ENCODE results near the gene ADGRV1. TPM values are rescaled to one million over a fixed set of nuclear protein-coding genes. Genes with fewer than 3 reads are reported as not detected.

Gene ADGRV1
- total and polyA plus RNA-seq, 9 of the 15 experiments (the other 6 are each of a cell fraction or from before 2014, with no cell fraction given): 21.7 to 156 (median 58.2) TPM

DNA sequence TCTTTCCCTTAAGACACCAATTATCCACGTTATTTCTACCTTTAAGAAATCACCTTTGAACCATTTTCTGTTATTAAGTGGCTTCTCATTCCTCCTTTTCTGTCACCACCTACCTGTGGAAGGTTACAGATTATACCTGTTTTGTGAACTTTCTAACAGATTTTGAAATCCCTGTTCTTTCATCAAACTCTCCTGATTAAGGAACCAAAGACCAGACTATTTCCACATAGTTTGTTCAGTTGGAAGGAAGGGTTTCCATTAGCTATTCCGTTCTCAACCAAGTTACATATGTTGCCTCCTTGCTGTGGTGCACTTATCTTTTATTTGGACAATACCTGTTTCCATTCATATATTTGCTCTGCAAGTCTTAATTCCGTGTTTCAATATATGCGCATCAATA is 343.6 kb downstream of the ADGRV1 start:
- no peak for ATAC-seq
- CTCF ChIA-PET (ENCODE audit: low intra/inter-chr PET ratio): no interaction called here
- TF ChIP-seq PURB (CRISPR knock-in tag; IDR thresholded peaks at IDR 0.05; ENCODE audit: low read depth) (no peak), MECOM (CRISPR knock-in tag; IDR thresholded peaks at IDR 0.05) (no peak), ARNT (IDR thresholded peaks at IDR 0.05) (no peak), CREB3 (tag; conservative IDR thresholded peaks at IDR 0.05; ENCODE audit: low read depth) (no peak), ZNF140 (CRISPR knock-in tag; IDR thresholded peaks at IDR 0.05) (no peak), MYNN (IDR thresholded peaks at IDR 0.05) (no peak), MYNN (CRISPR knock-in tag; IDR thresholded peaks at IDR 0.05) (no peak), ZBTB7A (IDR thresholded peaks at IDR 0.05; ENCODE audit: borderline replicate concordance, control insufficient read depth, low read depth, low read length) (no peak), ZNF696 (CRISPR knock-in tag; conservative IDR thresholded peaks at IDR 0.05) (no peak), MEIS2 (IDR thresholded peaks at IDR 0.05; ENCODE audit: partially characterized antibody) (no peak), PBX2 (CRISPR knock-in tag; IDR thresholded peaks at IDR 0.05; ENCODE audit: low read depth) (no peak), PBX2 (tag; conservative IDR thresholded peaks at IDR 0.05; ENCODE audit: low read depth) (no peak)
- TF ChIP-seq, protein P1, sequence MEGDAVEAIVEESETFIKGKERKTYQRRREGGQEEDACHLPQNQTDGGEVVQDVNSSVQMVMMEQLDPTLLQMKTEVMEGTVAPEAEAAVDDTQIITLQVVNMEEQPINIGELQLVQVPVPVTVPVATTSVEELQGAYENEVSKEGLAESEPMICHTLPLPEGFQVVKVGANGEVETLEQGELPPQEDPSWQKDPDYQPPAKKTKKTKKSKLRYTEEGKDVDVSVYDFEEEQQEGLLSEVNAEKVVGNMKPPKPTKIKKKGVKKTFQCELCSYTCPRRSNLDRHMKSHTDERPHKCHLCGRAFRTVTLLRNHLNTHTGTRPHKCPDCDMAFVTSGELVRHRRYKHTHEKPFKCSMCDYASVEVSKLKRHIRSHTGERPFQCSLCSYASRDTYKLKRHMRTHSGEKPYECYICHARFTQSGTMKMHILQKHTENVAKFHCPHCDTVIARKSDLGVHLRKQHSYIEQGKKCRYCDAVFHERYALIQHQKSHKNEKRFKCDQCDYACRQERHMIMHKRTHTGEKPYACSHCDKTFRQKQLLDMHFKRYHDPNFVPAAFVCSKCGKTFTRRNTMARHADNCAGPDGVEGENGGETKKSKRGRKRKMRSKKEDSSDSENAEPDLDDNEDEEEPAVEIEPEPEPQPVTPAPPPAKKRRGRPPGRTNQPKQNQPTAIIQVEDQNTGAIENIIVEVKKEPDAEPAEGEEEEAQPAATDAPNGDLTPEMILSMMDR (IDR thresholded peaks at IDR 0.05 in 2 of 3, conservative IDR thresholded peaks at IDR 0.05 in 1 of 3; ENCODE audit: insufficient read depth in 2 of 3, low read depth in 1 of 3, low read length in 3 of 3): no peak
- TF ChIP-seq, protein P2, sequence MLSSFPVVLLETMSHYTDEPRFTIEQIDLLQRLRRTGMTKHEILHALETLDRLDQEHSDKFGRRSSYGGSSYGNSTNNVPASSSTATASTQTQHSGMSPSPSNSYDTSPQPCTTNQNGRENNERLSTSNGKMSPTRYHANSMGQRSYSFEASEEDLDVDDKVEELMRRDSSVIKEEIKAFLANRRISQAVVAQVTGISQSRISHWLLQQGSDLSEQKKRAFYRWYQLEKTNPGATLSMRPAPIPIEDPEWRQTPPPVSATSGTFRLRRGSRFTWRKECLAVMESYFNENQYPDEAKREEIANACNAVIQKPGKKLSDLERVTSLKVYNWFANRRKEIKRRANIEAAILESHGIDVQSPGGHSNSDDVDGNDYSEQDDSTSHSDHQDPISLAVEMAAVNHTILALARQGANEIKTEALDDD (IDR thresholded peaks at IDR 0.05): no peak

More for the DNA sequence above, 343.6 kb downstream of the ADGRV1 start:
- Histone ChIP-seq H3K79me2 (ENCODE audit: control insufficient read depth, insufficient read depth, low read length) (no peaks in the 10 kb centered on the region), H3K36me3 (ENCODE audit: control insufficient read depth, insufficient read depth, low read length) (peaks cover 3% of the 10 kb centered on the region; the same call in 1 of the 3 replicates), H3K4me2 (ENCODE audit: insufficient read depth, low read length) (no peak overlapping the region), H3K9me3 (replicated peaks; ENCODE audit: control insufficient read depth, insufficient read depth, low read depth, low read length) (no peaks in the 10 kb centered on the region), H4K20me1 (replicated peaks; ENCODE audit: control insufficient read depth, insufficient read depth, low read length) (no peaks in the 10 kb centered on the region), H3K4me3 (no peak overlapping the region), H2AFZ (ENCODE audit: low read depth, low read length) (no peak overlapping the region), H3K9me1 (ENCODE audit: control insufficient read depth, insufficient read depth, low read length) (no peaks in the 10 kb centered on the region), H3K27ac (ENCODE audit: extremely low read depth, low read depth, low read length) (no peak overlapping the region), H3K9ac (ENCODE audit: insufficient read depth in 1 of 2, low read depth in 2 of 2, low read length in 2 of 2) (no peak overlapping the region), H3K27me3 (ENCODE audit: control insufficient read depth in 2 of 2, insufficient read depth in 2 of 2, low read length in 2 of 2) (no peaks in the 10 kb centered on the region), H3K4me1 (replicated peaks in 1 of 2; ENCODE audit: control insufficient read depth in 2 of 2, insufficient read depth in 2 of 2, low read length in 2 of 2) (no peaks in the 10 kb centered on the region)
- no peak for DNase-seq (ENCODE audit: extremely low read depth in 1 of 4, low spot score in 3 of 4)
- POLR2A ChIA-PET: interaction anchor here (1.0 to 1.5 kb wide), 2 partner anchors 10 kb away, joined by 3 read pairs; no protein-coding TSS in a partner anchor
- BruUV-seq (replicated peaks): no TSS peak
- intact Hi-C loops (cut with micrococcal nuclease): no loop called here
- in situ Hi-C loops (cut with MboI): no loop called here
- 65% methylated on average over 4 of the region's 4 CpGs for WGBS (ENCODE audit: insufficient coverage, low coverage, missing lambda C conversion rate)
- no peak for FAIRE-seq

All from K562 (cell line).